Activated CD8-positive, alpha-beta T cell treated with anti-CD3 and anti-CD28 coated beads for 36 hours (primary cell): ENCODE data around the gene GAP43. TPM values are rescaled to one million over a fixed set of nuclear protein-coding genes. Genes with fewer than 3 reads are reported as not detected.

Experiments used
- ATAC-seq: fragments of 200-7000 bp; cut with Tn5 transposase; one replicate; pipeline ENCODE4 v1.10.0; 2021; ENCODE audit warnings: mild to moderate bottlenecking, moderate library complexity
- CTCF ChIA-PET: fragments of 350-600 bp; sonication (Branson Sonifier 250); formaldehyde crosslinking; loops from one replicate; lab custom pipeline; 2021; ENCODE audit warnings: antibody characterized with exemption; lab: Charles Lee
- POLR2A ChIA-PET: fragments of 350-600 bp; sonication (Branson Sonifier 250); formaldehyde crosslinking; loops from one replicate; lab custom pipeline; 2021; ENCODE audit warnings: antibody characterized with exemption; lab: Charles Lee
- DNase-seq: peaks from one replicate; pipeline ENCODE4 v3.0.0-alpha.2; 2020
- H3K27ac Mint-ChIP-seq: one replicate; pipeline ENCODE4 v1.8.0; 2021; ENCODE audit warnings: mild to moderate bottlenecking, mixed read lengths
- H3K27me3 Mint-ChIP-seq: one replicate; pipeline ENCODE4 v1.8.0; 2021; ENCODE audit warnings: mixed read lengths
- H3K36me3 Mint-ChIP-seq: one replicate; pipeline ENCODE4 v1.8.0; 2021; ENCODE audit warnings: low read depth, mixed read lengths
- H3K4me1 Mint-ChIP-seq: one replicate; pipeline ENCODE4 v1.8.0; 2021; ENCODE audit warnings: low read depth, mixed read lengths
- H3K4me3 Mint-ChIP-seq: one replicate; pipeline ENCODE4 v1.8.0; 2021; ENCODE audit warnings: mild to moderate bottlenecking, moderate library complexity, mixed read lengths
- H3K9me3 Mint-ChIP-seq: one replicate; pipeline ENCODE4 v1.8.0; 2021; ENCODE audit warnings: mixed read lengths
- intact Hi-C: fragments of 100-400 bp; cut with micrococcal nuclease; formaldehyde crosslinking; loops from one replicate; pipeline ENCODE4 v1.10.0; 2022
- total RNA-seq, 2 experiments: library from RNA; stranded (reverse); gene quantifications; one replicate each; pipeline ENCODE4 v1.2.3, GENCODE V29; 2021
- TF ChIP-seq, protein P1 (sequence below): fragments of 200-600 bp; IDR thresholded peaks from one replicate; pipeline ENCODE4 v1.8.0; 2022; ENCODE audit warnings: antibody characterized with exemption, mild to moderate bottlenecking

Gene GAP43
- total RNA-seq, 2 experiments from 2014 or later, result not detected

DNA sequence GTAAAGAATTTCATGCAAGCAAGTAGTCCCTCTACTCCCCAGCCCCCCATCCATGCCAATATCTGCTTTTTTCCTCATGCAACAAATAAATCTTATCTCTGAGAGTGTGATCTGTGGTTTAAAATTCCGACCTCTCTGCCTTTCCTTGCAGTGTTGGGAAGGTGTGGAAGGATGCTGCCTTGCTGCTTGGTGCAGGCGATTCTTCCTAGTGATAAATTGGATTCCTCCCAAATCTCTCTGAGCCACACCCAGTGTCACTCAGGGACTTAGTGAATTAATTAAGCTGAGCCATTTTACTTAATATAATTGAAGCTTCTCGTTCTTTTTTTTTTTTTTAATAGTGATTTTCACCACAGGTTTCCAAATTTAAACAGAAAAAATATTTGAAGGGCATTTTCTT lies 3.4 kb downstream of the GAP43 start:
- TF ChIP-seq, protein P1, sequence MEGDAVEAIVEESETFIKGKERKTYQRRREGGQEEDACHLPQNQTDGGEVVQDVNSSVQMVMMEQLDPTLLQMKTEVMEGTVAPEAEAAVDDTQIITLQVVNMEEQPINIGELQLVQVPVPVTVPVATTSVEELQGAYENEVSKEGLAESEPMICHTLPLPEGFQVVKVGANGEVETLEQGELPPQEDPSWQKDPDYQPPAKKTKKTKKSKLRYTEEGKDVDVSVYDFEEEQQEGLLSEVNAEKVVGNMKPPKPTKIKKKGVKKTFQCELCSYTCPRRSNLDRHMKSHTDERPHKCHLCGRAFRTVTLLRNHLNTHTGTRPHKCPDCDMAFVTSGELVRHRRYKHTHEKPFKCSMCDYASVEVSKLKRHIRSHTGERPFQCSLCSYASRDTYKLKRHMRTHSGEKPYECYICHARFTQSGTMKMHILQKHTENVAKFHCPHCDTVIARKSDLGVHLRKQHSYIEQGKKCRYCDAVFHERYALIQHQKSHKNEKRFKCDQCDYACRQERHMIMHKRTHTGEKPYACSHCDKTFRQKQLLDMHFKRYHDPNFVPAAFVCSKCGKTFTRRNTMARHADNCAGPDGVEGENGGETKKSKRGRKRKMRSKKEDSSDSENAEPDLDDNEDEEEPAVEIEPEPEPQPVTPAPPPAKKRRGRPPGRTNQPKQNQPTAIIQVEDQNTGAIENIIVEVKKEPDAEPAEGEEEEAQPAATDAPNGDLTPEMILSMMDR, result no peak
- POLR2A ChIA-PET, result no interaction called here
- Mint-ChIP-seq H3K27ac (no peak overlapping the region), H3K4me3 (no peak overlapping the region), H3K27me3 (peaks cover 46% of the 10 kb centered on the region), H3K4me1 (peaks cover 8% of the 10 kb centered on the region), H3K9me3 (no peaks in the 10 kb centered on the region), H3K36me3 (no peaks in the 10 kb centered on the region)
- CTCF ChIA-PET, result no interaction called here
- no peak for ATAC-seq
- no peak for DNase-seq
- intact Hi-C loops, result no loop called here

DNA sequence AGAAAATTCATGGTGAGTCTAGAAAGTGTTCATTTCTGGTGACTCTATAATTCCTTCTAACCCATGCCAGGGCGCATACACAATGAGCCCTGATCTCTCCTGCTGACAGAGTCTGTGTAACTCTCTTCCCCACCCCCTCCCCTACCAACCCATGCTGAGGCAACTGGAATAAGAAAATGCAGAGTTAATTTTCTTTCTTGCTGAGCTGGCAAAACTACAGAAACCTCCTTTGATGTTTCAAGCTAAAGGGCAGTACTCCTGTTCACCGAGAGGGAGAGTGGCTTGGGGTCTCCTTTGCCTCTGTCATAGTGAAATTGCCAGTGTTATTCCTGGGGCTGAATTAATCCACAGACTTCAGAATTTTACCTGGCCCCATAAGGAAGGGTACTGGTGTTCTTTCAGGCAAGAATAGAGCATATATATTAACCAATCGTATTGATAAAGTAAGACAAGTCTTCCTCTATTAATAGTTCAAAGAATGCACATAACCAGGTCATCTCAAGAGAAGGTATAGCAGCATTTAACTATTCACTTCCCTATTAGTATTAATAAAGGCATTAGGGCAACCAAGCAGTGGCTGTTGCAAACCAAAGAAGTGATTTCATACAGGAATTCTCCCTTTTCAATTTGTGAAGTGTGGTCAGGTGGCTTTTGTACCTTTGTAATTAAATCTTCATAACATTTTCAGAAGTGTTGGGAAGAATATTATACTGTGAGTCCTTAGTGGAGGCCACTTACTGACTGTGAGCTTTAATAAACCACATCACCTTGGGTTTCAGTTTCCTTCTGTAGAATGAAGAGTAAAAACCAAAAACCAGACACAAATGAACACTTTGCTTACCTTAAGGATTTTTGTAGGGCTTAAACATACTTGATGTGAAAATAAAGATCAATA lies 4.1 kb downstream of the GAP43 start:
- no peak overlapping the region for H3K4me3 Mint-ChIP-seq
- H3K27me3 Mint-ChIP-seq, result peaks cover 44% of the 10 kb centered on the region
- ChIA-PET POLR2A (interaction anchor here (0.7 kb wide), 1 partner anchor 177 kb away, joined by 3 read pairs; no protein-coding TSS in a partner anchor), CTCF (no interaction called here)
- no peak overlapping the region for H3K27ac Mint-ChIP-seq
- no peaks in the 10 kb centered on the region for H3K9me3 Mint-ChIP-seq
- intact Hi-C loops, result no loop called here
- ATAC-seq, result no peak
- no peaks in the 10 kb centered on the region for H3K36me3 Mint-ChIP-seq
- H3K4me1 Mint-ChIP-seq, result peaks cover 8% of the 10 kb centered on the region
- no peak for DNase-seq
- TF ChIP-seq, protein P1, result no peak

DNA sequence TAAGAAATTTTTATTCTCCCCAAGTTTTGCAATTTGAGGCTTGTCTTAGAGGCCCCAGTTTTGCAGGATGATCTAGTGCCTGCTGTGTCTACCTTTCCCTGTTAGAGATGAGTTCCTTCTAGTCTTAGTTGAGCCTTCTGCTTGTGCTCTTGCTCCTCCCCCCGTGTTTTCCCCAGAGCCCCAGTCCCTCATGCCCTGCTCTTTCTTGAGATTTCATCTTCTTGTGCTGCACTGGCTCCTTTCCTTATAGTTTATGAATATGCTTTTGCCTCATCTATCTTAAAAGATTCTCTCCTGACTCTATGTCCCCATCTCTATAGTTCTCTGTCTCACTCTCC lies 4.7 kb downstream of the GAP43 start:
- Mint-ChIP-seq H3K9me3 (no peaks in the 10 kb centered on the region), H3K27me3 (peaks cover 46% of the 10 kb centered on the region)
- intact Hi-C loops, result no loop called here

GRCh38 chr3:115630850-115631249 lies 7.5 kb downstream of the GAP43 start:
- DNase-seq (no peak), ATAC-seq (no peak)
- no peak overlapping the region for H3K4me3 Mint-ChIP-seq
- POLR2A ChIA-PET, result no interaction called here
- no peak overlapping the region for H3K27ac Mint-ChIP-seq
- peaks cover 30% of the 10 kb centered on the region for H3K27me3 Mint-ChIP-seq
- TF ChIP-seq, protein P1, result no peak
- H3K36me3 Mint-ChIP-seq, result no peaks in the 10 kb centered on the region
- CTCF ChIA-PET, result no interaction called here
- H3K9me3 Mint-ChIP-seq, result no peaks in the 10 kb centered on the region
- H3K4me1 Mint-ChIP-seq, result no peaks in the 10 kb centered on the region
- intact Hi-C loops, result no loop called here

More for the DNA sequence above, 4.7 kb downstream of the GAP43 start:
- CTCF ChIA-PET, result no interaction called here
- Mint-ChIP-seq H3K4me1 (peaks cover 8% of the 10 kb centered on the region), H3K36me3 (no peaks in the 10 kb centered on the region), H3K27ac (no peak overlapping the region), H3K4me3 (no peak overlapping the region)
- ATAC-seq (no peak), DNase-seq (no peak)
- POLR2A ChIA-PET, result no interaction called here
- TF ChIP-seq, protein P1, result no peak

DNA sequence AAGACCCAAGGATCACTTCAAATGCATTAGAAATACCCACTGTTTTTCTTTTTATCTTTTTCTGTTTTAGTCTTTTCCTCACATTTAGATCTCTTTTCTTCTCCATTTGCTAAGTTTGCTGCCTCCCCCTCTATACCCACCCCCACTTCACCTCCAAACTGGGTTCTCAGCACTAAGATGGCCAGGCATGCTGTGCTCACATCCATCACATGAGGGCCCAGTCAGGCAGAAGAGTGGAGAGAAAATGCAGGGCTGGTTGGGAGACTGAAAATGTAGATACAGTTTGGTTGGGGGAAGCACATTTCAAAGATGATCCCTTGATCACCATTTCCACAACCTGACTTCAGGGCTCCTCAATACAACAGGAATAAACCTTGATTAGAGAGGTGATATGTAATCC lies 8.7 kb downstream of the GAP43 start:
- ATAC-seq (no peak), DNase-seq (no peak)
- no peak overlapping the region for H3K27ac Mint-ChIP-seq
- no peak overlapping the region for H3K4me3 Mint-ChIP-seq
- H3K9me3 Mint-ChIP-seq, result no peaks in the 10 kb centered on the region
- CTCF ChIA-PET, result no interaction called here
- peaks cover 23% of the 10 kb centered on the region for H3K27me3 Mint-ChIP-seq
- TF ChIP-seq, protein P1, result no peak
- intact Hi-C loops, result no loop called here
- H3K36me3 Mint-ChIP-seq, result no peaks in the 10 kb centered on the region
- POLR2A ChIA-PET, result no interaction called here
- H3K4me1 Mint-ChIP-seq, result no peaks in the 10 kb centered on the region
